NCI-H1436 (cell line): Measurements from ENCODE around the gene DCAF11.
A peak's percentile ranks its signal among the peaks of the same experiment; 100 is the strongest.

Experiments
- DNase-seq: peaks from one replicate; lab custom pipeline; 2025; lab: John Stamatoyannopoulos, UW

Gene DCAF11

DNA sequence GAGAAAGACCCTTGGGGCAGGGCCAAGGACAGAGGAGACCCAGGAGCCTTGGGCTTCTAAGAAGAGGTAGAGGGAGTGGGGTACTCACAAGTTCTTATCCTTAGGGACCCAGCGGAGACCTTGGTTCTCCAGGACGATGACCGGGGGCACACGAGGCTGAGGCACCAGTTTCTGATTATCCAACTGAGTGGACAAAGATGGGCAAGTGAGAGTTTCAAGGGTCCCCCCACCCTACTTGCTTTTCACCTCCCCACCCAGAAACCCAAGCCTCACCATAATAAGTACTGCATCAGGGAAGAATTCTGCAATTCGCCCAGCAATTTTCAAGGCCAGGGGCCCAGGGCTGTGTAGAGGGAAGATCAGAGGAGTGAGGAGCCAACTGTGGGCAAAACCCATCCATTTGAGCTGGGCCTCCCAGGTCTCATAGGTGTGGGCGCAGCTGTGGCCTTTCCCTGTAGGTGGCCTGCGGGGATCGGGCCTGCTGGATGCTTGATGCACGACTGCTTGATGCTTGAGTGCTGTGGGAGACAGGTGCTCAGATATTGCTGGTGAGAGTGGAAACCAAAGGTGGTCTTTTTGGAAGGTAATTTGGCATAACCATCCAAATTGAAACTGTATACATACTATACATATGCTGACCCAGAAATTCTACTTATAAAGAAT lies 24.8 kb downstream of the DCAF11 start:
- DNase-seq = no peak

DNA sequence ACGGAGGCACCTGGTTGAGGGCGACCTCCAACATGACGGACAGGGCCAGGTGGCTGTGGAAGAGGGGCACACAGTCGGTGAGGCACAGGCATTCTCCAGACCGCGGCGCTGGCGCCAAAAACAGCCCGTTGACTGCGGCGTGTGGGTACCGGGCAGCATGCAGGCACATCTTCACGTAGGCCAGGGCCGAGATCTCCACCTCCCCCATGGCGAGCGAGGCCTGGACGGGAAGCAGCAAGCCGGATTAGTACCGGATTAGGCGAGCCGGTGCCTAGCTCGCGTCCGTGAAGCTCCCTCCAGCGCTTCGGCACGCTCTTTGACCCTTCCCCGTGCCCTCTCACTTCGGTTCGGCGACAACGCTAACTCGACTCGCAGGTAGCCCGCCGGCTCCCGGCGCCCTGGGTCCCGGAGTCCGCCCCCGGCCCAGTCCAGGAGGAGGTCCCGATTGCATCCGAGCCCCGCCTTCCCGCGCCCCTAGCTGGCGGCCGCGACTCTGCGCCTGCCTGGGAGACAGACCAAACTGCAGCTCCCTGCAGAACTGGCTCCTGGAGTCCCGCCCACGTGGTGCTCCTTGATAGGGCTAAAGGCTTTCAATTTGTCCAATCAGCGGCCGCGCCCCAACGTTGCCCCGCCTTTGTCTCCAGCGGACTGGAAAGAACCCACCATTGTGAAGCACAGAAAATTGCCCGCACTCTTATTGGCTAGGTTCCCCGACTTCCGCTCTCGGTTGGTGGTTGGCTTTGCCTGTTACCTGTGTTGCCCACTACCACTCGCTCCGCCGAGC lies 26.7 kb downstream of the DCAF11 start, which contains the start of gene EMC9:
EMC9 (minus strand) TSS at position 495 of the 784 bp plus-strand sequence; CDS start at position 208, 287 bp downstream.
- peak; percentile 99 for DNase-seq

DNA sequence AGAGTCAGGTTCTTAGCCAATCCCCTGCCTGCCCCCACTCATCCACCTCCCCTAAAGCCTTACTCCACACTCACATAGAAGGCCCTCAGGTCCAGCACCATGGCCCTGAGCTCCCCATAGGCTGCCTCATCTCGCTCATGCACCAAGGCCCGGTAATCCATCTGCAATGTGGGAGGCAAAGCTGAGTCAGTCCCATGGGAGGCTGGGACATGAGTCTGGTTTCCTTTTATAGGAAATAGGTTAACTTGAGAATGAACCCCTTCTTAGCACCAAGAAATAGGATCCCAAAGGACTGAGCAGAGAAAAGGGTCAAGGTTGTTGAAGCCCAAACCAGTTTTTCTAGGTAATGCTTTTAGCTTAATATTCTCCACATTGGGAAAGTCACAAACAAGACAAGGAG lies 28.9 kb downstream of the DCAF11 start:
- DNase-seq = no peak

DNA sequence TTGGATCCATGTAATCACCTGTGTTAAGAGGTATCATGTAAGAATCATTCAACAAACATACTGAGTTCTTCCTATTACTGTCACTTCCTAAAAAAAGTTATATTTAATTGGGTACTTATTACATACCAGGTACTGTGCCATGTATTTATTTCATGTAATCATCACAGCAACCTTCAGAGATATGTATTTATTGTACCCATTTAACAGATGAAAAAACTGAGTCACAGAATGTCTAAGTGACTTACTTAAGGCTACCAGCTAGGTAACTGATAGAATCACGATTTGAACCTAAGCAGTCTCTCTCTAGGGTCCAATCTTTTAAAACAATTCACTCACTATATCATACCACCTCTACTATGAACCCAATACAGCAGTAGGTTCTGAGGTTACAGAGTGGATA lies 29.9 kb downstream of the DCAF11 start:
- DNase-seq = no peak

DNA sequence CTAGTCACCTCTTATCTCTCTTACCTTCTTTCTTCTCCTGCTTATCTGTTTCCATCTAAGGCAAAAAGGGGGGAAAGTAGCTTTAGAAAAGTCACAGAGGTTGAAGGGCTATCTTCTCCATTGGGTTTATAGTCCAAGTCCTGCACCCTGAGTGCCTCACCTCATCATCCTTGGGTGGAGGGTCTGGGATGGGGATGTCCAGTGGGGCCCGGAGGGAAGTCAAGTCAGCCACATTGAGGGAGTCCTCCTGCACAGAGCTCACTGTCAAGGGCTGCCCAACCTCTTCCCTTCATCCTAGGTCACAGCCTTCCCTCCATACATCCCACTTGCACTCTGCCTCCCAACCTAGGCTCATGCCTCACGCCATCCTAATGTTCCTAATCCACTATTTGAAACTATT lies 30.6 kb downstream of the DCAF11 start:
- DNase-seq = no peak

DNA sequence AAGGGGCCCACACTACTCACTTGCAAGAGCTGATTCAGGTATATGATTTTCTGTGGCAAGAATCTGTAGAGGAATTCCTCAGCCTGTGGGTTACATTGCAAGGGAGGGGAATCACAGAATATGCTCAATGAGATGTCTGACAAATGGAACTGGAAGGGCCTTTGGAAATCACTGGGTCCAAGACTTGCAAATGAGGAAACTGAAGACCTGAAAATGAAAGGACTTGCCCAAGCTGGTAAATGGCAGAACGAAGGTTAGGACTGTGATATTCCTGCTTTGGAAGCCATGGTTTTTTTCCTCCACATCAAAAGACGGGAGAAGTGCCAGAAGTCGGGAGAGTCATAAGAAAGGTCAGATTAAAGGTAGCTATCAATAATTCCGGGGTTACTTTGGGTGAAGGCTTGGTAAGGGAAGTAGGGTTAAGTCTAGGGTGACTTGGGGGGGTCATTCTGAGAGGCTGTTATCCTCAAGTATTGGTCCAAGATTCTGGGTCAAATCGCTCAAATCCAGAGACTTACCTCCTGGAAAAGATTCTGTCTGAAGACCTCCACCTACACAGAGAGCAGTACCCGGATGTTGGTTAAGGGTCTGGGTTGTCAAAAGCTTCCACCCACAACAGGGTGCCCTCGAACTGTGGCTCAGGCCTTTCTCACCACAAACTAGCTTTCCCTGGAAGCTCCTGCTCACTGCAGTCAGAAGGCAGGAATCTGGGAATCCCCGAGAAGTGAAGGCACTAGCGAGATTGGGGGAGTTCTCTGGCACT lies 31.3 kb downstream of the DCAF11 start:
- DNase-seq = no peak

DNA sequence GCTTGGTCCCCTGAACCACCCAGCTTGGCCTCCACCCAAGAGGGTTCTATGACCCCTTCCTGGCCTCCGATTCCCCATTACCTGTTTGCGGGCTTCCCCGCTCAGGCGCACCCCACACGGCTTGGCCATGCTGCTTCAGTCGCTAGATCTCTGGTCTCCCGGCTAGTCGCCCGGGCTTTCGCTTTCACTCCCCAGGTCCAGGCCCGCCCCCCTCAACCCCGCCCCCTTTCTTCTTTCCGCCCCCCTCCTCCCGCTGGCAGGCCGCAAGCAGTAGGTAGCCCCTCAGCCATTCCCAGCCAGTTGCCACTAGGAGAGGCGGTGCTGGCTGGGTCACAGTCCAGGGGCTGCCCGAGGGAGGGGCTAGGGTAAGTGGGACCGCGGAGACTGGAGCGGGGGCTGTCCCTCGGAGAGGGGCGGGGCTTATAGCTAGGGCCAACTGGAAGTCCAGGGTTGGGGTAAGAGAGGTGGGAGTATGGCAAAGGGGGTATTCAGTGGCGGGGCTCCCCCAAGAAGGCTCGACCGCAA lies 31.9 kb downstream of the DCAF11 start, which contains the start of gene PSME2:
PSME2 (minus strand) TSS at position 158 of the 525 bp plus-strand sequence; CDS start at position 129, 29 bp downstream.
- DNase-seq = peak; percentile 96

DNA sequence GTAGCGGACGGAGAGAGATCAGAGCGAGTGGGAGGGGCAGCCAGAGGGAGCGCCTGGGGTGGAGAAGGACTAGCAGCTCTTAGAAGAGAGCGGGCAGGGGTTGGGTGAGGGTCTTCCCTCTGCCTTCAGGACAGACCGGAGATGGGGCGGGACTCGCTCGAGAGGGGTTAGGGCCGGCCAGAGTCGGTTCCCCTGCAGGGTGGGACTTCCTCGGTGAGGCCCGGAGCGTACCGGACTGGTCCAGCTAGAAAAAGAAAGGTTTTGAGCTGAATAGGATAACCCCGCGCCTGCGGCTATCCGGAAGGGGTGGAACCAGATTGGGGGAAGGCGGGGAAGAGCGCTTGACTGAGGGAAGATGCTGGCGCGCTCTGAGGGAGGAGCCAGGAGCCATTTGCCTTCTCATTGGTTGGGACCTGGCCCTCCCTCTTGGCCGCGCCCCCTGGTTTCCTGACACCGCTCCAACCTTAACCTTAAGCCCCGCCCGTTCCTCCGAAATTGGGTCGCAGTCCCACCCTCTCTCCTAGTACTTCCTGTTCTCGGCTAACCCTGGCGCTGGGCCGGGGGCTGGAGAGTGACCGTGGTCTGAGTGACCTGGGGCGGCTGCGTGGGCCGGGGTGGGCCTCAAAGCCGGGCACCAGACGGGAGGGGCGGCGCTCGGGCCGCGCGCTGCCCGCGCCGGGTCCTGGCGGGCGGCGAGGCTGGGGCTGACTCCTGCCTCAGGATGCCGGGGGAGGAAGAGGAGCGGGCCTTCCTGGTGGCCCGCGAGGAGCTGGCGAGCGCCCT lies 32.6 kb downstream of the DCAF11 start, which contains the start of gene RNF31:
RNF31 (plus strand) TSS at position 521 of the 783 bp plus-strand sequence; CDS start at position 722, 201 bp downstream.
- DNase-seq = peak; percentile 98

DNA sequence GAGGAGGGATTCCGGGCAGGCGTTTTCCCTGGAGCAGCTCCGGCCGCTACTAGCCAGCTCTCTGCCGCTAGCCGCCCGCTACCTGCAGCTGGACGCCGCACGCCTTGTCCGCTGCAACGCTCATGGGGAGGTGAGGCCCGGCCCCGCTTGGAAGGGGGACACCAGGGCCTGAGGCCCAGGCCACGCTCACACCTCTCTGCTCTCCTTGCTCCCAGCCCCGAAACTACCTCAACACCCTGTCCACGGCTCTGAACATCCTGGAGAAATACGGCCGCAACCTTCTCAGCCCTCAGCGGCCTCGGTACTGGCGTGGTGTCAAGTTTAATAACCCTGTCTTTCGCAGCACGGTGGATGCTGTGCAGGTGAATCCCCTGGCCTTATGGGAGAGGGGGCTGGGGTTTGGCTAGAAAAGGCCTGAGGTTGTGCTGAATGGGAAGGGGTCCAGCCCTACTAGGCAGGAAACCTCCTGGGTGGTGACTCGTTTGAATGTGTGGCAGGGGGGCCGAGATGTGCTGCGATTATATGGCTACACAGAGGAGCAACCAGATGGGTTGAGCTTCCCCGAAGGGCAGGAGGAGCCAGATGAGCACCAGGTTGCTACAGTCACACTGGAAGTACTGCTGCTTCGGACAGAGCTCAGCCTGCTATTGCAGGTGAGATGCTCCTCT lies 33.3 kb downstream of the DCAF11 start:
- no peak for DNase-seq

DNA sequence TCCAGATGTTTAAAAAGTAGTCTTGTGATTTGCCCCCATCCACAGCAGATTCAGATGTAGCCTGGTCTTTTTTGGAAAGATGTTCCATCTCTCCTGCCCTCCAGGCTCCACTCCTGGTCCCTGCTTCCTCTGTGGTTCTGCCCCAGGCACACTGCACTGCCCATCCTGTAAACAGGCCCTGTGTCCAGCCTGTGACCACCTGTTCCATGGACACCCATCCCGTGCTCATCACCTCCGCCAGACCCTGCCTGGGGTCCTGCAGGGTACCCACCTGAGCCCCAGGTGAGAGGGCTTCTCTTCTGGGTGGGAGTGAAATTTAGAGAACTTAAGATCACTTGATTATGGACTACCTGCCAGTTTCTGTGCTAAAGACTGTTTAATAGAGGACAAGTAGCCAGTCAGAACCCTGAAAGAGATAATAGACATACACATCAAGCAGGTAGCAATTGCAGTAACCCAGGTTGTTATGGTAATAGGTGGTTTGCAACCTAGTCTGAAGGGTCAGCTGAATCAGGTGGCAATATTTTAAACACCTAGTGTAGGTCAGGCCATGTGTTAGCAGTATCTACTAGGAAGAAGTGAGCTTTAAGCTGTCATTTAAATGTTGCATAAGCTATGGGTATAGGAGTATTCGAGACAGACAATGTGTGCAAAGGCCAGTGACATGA lies 34.9 kb downstream of the DCAF11 start:
- no peak for DNase-seq

DNA sequence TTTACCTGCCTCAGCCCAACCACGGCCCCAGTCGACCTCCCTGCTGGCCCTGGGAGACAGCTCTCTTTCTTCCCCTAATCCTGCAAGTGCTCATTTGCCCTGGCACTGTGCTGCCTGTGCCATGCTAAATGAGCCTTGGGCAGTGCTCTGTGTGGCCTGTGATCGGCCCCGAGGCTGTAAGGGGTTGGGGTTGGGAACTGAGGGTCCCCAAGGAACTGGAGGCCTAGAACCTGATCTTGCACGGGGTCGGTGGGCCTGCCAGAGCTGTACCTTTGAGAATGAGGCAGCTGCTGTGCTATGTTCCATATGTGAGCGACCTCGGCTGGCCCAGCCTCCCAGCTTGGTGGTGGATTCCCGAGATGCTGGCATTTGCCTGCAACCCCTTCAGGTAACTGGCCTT lies 35.5 kb downstream of the DCAF11 start:
- DNase-seq = no peak

DNA sequence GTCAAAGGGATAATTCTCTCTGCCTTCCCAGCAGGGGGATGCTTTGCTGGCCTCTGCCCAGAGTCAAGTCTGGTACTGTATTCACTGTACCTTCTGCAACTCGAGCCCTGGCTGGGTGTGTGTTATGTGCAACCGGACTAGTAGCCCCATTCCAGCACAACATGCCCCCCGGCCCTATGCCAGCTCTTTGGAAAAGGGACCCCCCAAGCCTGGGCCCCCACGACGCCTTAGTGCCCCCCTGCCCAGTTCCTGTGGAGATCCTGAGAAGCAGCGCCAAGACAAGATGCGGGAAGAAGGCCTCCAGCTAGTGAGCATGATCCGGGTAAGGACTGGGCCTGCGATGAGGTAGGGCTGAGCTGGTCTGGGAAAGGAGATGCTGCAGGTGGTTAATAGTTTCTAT lies 36.0 kb downstream of the DCAF11 start:
- no peak for DNase-seq

DNA sequence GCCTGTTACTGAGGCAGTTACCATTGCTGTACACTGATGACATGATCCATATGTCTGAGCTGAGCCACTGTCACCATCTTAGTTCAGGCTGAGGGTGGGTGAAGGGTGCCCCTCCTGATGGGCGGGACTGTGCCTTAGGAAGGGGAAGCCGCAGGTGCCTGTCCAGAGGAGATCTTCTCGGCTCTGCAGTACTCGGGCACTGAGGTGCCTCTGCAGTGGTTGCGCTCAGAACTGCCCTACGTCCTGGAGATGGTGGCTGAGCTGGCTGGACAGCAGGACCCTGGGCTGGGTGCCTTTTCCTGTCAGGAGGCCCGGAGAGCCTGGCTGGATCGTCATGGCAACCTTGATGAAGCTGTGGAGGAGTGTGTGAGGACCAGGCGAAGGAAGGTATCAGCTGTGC lies 36.4 kb downstream of the DCAF11 start:
- no peak for DNase-seq

DNA sequence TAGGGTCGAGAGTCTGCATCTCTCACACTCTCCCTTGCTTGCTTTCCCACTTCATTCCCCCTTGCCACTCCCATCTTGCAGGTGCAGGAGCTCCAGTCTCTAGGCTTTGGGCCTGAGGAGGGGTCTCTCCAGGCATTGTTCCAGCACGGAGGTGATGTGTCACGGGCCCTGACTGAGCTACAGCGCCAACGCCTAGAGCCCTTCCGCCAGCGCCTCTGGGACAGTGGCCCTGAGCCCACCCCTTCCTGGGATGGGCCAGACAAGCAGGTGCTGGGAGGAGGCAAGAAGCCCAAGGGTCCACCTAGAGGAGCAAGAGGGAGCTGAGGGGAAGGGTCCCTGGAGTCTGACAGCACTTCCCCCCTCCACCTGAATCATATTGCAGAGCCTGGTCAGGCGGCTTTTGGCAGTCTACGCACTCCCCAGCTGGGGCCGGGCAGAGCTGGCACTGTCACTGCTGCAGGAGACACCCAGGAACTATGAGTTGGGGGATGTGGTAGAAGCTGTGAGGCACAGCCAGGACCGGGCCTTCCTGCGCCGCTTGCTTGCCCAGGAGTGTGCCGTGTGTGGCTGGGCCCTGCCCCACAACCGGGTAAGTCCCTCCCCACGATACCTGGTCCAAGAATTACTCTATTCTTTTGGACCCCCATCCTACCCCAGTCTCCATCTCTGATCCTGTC lies 37.0 kb downstream of the DCAF11 start:
- no peak for DNase-seq

DNA sequence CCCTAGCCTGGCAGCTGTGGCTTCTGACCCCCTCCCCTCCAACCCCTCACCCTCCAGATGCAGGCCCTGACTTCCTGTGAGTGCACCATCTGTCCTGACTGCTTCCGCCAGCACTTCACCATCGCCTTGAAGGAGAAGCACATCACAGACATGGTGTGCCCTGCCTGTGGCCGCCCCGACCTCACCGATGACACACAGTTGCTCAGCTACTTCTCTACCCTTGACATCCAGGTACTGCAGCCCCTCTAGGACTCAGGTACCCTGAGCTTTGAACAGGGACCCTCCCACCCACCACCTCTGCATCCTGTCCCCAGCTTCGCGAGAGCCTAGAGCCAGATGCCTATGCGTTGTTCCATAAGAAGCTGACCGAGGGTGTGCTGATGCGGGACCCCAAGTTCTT lies 40.5 kb downstream of the DCAF11 start:
- no peak for DNase-seq

DNA sequence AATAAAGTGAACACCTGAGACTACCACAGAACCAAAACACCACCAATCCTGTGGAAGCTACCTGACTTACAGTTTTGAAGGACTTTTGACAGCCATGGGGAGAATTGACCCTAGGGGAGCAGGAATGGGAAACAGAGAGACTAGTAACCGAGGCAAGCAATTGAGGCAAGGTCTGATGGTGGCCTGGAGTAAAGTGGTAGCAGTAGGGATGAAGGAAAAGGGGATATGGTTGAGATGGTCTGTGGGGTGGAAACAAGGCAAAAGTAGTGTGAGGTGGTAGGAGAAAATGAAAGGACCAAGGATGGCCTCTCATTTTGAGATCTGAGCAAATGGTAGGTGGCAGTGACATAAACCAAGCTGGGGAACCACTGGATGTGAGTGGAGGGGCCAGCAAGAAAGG lies 42.3 kb downstream of the DCAF11 start:
- no peak for DNase-seq

DNA sequence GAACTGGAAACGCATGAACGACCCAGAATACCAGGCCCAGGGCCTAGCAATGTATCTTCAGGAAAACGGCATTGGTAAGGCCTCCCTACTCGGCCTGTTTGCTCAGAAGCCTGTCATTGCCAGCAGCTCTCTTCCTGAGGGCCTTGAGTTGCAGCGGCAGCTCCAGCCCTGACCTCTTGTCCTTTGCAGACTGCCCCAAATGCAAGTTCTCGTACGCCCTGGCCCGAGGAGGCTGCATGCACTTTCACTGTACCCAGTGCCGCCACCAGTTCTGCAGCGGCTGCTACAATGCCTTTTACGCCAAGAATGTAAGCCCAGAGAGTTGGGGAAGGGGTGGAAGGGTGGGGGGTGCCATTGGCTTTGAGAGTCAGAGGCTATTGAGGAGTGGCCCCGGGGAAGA lies 42.8 kb downstream of the DCAF11 start:
- DNase-seq = no peak

DNA sequence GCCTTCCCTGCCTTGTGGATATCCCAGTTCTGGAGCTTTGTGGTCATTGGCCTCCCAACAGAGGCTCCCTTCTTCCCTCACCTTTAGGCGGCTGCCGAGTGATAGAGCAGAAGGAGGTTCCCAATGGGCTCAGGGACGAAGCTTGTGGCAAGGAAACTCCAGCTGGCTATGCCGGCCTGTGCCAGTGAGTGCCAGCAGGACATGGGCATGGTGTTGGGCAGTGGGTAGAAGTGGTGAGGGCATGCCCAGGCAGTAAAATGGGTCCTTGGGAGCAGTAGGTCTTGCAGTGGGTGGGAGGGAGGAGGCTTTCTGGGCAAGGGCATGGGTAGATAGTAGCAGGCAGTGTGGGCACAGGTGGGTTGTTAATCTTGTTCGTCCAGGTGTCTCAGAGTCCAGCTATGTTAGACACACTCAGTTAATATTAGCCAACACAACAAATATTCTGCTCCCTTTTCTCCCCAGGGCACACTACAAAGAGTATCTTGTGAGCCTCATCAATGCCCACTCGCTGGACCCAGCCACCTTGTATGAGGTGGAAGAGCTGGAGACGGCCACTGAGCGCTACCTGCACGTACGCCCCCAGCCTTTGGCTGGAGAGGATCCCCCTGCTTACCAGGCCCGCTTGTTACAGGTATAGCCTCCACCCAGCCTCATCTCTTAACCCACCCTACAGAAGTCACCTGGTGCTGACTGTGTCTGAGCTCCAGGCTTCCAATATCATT lies 45.4 kb downstream of the DCAF11 start:
- no peak for DNase-seq

DNA sequence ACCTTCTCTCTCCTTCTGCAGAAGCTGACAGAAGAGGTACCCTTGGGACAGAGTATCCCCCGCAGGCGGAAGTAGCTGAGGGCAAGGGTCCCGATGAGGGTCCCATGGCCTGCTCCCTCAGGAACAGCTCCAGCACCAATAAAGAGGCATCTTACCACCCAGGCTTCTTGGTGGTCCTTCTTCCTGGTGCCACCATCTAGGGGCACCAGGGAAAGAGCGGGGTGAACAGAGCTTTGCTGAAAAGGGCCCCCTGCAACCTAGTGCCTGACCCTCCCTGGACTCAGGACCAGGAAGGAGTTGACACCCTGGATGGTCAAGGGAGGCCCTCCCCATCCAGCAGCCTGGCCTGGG lies 45.9 kb downstream of the DCAF11 start:
- DNase-seq = no peak
